Measurements from ENCODE around the gene THBS3.
"Not testable (repeated sequence)": the region's sequence is repeated elsewhere in the genome, so short reads cannot be mapped to it uniquely, and the experiment has no call there.

THBS3 gene

GRCh38 chr1:155233502-155233901 is 25.8 kb upstream of the THBS3 start:
- DNase-seq (ENCODE audit: low read depth), result not testable (repeated sequence)

DNA sequence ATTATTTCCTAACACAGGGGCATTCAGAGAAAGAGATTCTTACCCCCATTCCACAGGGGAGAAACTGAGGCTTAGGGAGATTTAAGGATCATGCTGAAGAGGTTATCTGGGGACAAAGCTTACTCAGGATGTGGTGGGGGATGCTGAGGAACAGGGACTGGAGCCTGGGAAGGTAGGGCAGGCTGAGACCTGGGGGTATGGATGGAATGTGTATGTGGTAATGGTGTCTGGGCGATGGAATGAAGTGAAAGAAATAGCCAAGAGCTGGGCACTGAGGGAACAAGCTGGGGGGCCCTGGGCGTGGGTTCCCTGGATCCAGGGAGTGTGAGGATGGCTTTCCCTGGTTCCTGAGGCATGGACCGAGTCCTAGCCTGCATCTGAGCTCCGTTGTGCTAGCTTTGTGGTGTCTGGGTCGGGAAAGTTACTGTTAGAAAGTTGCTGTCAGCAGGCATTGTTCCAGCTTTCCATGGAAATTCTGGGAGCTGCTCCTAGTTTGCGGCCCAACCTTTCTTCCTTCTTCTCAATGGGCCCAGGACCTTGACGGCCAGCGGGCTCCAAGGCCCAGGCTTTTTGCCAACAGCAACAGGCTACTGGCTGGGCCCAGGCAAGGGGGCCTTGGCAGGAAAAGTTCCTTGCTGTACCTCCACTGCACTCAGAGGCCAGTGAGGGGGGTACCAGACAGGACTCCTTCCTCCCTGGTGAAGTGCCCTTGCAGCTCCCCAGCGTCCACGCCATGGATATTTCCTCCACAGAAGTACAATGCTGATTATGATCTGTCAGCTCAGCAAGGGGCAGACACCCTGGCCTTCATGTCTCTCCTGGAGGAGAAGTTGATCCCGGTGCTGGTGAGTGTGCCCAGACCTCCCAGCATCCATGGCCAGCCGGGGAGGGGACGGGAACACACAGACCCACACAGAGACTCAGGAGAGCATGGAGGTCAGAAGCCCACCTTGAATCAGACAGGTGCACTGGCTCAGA is 24.6 kb upstream of the THBS3 start:
- DNase-seq (ENCODE audit: low read depth), result not testable (repeated sequence)

DNA sequence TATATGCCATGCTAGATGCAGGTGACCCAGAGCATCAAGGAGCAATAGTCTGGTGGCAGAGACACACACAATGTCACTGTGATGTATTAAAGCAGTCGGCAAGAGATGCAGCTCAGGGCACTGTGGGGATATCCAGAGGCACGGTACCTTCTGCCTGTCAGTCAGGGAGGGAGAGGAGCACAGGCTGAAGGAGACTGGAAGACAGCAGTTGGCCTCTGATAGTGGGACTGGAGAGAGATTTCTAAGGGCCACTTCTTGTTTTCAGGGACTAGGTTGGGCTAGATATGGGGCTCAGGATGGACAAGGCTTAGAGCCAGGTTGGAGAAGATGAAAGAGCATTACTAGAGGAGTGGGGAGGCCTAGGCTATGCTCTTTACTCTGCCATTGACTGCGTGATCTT is 23.6 kb upstream of the THBS3 start:
- DNase-seq (ENCODE audit: low read depth), result not testable (repeated sequence)

DNA sequence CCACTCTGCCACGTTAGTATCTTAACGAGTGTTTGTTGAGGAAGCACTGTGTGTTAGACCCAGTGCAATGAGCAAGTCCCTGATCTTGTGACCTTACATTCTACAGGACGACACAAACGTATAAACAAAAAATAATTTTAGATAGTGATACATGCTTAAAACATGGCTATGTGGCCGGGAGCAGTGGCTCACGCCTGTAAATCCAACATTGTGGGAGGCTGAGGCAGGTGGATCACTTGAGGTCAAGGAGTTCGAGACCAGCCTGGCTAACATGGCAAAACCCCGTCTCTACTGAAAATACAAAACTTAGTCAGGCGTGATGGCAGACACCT is 20.4 kb upstream of the THBS3 start:
- no peak for DNase-seq (ENCODE audit: low read depth)

DNA sequence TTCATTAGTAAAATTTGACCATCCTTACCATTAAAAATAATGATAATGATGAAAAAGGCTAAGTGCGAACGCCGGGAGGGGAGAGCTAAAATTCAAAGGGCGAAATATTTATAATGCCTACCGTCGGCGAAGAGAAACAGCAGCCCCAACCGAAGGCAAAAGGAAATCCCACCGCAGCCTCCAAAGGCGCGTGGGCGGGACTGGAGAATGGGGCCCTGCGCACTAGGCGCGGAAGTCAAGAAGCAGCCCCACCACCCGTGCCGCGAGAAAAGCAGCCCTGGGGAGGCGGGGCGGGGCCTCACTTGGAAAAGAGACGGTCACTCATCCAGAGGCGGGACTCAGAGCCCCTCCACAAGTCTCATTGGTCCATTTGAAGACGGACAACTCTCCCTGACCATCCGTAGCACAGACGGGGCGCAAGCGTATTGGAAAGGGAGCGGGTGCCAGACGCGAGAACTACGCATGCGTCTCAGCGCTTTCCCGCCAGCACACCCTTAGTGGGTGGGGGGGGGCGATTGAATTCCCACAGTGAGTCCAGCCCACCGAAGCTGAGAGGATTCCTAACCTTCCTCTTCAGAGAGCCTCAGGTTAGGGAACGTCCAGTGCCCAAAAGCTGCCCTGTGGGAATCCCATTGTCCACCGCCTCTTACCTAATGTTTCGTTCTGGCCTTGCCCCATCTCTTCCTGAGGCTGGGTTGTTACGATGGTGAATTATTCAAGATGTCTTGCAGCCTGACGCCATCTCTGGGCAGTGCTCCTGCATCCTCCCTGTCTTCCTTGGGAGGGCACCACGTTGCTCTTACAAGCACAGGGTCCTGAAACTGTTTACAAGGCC is 19.8 kb upstream of the THBS3 start:
- DNase-seq (ENCODE audit: low read depth), result peak; percentile 96

- DNase-seq (ENCODE audit: low read depth), result no peak
Observed at GRCh38 chr1:155226910-155227260, 19.2 kb upstream of the THBS3 start.

DNA sequence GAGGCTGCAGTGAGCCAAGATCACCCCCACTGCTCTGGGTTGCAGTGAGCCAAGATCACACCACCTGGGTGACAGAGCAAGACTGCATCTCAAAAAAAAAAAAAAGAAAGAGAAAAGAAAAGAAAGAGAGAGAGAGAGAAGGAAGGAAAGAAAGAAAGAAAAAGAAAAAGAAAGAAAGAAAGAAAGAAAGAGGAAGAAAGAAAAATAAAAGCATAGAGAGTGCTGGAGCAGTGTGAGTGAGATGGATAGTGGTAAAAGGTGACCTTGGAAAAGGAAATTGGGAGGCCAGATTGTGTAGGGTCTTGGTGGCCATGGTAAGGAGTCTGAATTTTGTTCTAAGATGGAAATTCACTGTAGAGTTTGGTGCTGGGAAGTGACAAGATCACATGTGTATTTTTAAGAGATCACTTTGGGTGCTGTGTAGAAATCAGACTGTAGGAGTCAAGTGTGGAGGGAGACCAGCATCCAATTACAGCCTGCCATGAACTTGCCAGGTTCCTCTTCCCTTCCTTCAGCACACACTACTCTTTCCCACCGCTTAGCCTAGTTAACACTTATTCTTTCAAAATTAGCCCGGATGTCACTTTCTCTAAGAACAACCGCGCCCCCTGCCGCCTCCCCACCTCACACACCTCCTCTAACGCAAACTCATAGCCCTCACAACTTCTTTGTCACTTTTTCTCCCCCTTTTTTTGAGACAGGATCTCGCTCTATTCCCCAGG is 18.7 kb upstream of the THBS3 start:
- DNase-seq (ENCODE audit: low read depth), result peak; percentile 77

DNA sequence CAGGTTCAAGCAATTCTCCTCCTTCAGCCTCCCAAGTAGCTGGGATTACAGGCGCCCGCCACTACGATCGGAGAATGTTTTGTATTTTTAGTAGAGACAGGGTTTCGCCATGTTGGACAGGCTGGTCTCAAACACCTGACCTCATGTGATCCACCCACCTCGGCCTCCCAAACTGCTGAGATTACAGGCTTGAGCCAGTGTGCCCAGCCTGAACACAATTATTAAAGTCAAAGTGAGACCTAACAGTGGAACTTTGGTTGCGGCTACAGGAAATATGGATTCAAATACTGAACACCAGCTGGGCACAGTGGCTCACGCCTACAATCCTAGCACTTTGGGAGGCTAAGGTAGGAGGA is 17.7 kb upstream of the THBS3 start:
- not testable (repeated sequence) for DNase-seq (ENCODE audit: low read depth)

DNA sequence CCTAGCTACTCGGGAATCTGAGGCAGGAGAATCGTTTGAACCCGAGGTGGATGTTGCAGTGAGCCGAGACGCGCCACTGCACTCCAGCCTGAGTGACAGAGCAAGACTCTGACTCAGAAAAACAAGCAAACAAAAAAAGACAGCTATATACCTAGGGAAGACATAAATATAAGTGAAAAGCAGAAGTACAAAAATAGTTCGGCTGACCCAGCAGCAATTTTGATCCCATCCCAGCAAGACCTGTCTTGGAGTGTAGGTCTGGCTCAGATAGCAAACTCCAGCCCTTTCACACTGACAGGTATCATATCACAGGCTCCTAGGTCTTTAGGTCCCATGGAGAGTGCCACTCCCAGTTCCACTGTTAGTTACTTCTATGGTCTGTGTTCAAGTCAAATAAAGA is 15.3 kb upstream of the THBS3 start:
- no peak for DNase-seq (ENCODE audit: low read depth)

DNA sequence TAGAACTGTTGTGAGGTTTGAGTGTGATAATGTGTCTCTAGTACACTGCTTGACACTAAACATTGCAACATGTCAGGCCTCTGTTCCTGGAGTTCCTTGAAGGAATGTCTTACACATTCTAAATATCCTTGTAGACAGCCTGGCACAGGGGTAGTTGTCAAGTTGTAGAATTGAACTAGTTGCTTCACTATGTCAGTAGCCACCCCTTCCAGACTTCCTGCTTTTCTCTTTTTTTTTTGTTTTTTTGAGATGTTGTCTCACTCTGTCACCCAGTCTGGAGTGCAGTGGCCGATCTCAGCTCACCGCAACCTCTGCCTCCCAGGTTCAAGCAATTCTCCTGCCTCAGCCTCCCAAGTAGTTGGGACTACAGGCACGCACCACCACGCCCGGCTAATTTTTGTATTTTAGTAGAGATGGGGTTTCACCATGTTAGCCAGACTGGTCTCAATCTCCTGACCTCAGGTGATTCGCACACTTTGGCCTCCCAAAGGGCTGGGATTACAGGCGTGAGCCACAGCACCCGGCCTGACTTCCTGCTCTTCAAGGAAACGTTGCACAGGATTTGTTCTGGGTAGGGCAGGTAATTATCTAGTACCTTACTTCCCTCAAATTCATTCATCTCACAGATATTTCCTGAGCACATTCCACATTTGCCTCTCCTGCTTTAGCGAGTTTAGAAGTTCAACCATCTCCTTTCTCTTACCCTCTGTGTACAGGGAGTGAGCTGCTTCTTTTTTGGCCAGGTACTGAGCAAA is 12.7 kb upstream of the THBS3 start:
- not testable (repeated sequence) for DNase-seq (ENCODE audit: low read depth)

DNA sequence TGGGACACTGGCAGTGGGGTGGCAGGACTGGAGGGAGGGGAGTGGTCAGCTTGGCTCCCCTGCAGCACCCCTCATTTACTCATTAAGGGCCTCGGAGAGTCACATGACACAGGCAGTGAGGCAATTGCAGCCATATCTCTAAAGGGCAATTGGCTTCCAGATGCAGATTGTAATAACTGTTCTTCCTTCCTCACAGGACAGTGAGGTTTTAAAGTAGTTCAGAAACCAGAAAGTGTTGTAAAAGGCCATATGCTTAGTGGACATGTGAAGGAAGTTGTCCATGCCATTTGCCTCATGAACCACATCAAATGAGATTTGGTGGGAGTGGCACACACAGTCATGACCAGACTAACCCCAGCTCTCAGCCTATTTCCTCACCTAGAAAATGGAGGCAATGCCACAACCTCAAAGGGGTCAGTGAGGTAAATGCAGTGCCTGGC is 11.9 kb upstream of the THBS3 start:
- no peak for DNase-seq (ENCODE audit: low read depth)

GRCh38 chr1:155218854-155219591 is 11.3 kb upstream of the THBS3 start:
- no peak for DNase-seq (ENCODE audit: low read depth)

DNA sequence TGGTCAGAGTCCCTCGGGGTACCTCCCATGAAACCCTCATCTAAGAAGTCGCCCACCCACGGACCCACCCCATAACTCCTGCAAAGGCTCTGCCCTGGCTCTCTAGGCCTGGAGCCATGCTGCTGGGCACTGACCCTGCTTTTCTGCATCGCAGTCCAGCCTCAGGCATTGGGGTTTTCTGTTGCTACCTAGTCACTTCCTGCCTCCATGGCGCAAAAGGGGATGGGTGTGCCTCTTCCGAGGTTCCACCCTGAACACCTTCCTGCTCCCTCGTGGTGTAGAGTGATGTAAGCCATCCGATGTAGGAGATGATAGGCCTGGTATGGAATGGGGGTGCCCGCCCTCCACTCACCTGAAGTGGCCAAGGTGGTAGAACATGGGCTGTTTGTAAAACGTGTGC is 7.0 kb upstream of the THBS3 start:
- DNase-seq (ENCODE audit: low read depth), result not testable (repeated sequence)

GRCh38 chr1:155212051-155212440 is 4.3 kb upstream of the THBS3 start:
- not testable (repeated sequence) for DNase-seq (ENCODE audit: low read depth)

DNA sequence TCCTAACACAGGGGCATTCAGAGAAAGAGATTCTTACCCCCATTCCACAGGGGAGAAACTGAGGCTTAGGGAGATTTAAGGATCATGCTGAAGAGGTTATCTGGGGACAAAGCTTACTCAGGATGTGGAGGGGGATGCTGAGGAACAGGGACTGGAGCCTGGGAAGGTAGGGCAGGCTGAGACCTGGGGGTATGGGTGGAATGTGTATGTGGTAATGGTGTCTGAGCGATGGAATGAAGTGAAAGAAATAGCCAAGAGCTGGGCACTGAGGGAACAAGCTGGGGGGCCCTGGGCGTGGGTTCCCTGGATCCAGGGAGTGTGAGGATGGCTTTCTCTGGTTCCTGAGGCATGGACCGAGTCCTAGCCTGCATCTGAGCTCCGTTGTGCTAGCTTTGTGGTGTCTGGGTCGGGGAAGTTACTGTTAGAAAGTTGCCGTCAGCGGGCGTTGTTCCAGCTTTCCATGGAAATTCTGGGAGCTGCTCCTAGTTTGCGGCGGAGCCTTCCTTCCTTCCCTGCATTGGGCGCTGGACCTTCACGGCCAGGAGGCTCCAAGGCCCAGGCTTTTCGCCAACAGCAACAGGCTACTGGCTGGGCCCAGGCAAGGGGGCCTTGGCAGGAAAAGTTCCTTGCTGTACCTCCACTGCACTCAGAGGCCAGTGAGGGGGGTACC is 3.8 kb upstream of the THBS3 start:
- DNase-seq (ENCODE audit: low read depth), result not testable (repeated sequence)

DNA sequence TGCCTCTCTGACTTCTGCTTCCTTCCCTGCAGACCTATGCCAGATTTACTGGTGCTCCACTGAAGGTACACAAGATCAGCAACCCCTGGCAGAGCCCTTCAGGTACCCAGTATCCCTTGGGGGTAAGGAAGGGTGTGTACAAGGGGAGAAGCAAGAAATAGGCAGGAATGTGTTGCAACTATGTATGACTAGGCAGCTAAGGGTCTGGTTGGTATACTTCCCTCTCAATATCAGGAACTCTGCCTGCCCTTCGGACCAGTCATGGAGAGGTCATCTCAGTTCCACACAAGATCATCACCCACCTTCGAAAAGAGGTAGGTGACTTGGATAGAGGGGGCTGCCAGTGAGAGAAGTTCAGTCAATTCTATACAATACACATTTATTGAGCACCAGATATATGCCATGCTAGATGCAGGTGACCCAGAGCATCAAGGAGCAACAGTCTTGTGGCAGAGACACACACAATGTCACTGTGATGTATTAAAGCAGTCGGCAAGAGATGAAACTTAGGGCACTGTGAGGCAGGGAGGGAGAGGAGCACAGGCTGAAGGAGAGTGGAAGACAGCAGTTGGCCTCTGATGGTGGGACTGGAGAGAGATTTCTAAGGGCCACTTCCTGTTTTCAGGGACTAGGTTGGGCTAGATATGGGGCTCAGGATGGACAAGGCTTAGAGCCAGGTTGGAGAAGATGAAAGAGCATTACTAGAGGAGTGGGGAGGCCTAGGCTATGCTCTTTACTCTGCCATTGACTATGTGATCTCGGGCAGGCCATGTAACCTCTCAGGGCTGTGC is 2.8 kb upstream of the THBS3 start:
- no peak for DNase-seq (ENCODE audit: low read depth)

- DNase-seq (ENCODE audit: low read depth), result no peak
Observed at GRCh38 chr1:155209312-155209721, 1.6 kb upstream of the THBS3 start.

- peak; percentile 83 for DNase-seq (ENCODE audit: low read depth)
Observed at GRCh38 chr1:155208541-155209311, 1.0 kb upstream of the THBS3 start, which contains the start of gene MTX1. TSS of gene MTX1 (plus strand) at chr1:155208695. CDS start at chr1:155208805, 110 bp downstream.
